GM21529 (cell line): ENCODE measurements around the gene AP2A2.

Experiments used
- ATAC-seq: cut with Tn5 transposase; IDR thresholded peaks from one replicate; pipeline ENCODE4 v1.9.1; 2021; ENCODE audit not compliant: unreplicated experiment

Gene AP2A2

DNA sequence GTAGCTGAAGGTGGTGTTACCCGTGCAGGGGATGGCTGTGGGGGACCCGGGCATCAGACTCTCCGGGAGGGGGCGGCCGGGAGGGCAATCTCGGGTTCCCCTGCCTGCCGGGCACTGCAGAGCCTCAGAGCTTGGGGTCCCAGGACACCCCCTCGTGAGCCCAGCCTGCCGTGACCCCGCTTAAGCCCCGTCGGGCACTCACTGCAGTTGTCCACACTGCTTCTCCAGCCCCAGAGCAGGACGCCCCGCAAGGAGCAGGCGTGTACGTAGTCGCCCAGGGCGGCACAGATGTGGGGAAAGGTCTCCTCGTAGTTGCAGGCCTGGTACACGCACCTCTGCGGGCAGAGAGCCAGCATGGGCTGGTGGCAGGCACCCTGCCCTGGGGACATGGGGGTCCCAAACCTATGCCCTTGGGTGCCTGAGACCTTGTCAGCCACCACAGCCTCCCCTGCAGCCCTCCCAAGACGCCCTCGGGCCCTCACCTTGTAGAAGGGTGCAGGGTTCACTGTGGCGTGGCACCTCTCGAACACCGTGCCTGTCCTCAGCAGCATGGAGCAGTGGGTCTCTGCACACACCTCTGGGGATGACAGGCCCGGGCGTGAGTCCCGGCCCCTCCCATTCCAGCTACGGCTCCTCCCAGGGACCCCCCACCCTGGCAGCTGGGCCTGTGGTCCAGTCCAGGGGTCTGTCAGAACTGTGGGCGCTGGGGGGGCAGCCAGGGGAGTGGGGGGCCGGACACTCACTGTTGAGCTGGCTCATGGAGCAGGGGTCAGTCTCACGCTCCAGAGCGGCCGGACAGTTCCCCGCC, 102.0 kb downstream of the AP2A2 start:
- no peak for ATAC-seq

DNA sequence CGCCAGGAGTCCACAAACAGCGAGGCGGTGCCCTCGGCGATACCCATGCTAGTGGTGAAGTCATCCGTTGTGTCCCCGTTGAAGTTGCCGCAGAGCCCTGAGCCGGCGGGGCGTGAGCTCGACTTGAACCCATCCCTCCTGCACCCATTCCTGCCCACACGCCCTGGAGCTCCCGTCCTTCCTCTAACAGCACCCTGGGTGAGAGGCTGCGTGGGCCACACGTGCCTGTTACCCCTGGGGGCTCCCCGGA, 102.5 kb downstream of the AP2A2 start:
- no peak for ATAC-seq

DNA sequence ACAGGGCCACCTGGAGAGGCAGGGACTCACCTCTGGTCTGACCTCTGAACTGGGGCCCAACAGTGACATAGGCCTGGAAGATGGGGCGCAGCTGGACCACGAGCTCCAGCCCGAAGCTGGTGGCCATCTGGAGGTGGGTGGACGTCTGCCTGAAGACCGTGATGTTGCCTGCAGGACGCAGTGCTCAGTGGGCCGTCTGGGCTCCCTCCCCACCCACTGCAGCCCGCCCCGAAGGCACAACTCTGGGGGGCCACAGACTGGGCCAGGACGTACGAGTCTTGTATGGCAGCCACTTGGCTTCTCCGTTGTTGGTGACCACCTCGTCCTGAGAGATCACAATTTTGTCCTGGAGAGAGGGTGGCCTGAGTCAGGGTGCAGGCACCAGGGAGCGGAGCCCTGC, 102.9 kb downstream of the AP2A2 start:
- no peak for ATAC-seq

DNA sequence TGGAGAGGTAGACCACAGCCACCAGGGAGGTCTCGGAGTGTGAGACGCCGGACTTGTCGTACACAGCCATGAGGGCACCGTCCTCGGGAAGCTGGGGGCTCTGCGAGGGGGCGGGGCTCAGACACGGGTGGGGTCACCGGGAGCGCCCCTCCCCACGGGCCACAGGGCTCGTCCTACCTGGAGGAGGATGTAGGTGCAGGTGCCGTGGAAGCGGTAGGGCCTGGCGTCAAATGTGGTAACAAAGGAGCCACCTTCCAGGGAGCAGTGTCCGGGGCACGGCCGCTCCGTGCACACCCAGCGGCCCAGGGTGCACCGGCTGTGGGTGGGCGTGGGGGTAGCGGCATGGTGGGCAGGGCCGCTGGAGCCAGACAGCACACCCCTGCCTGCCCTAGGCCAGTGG, 103.4 kb downstream of the AP2A2 start:
- no peak for ATAC-seq

DNA sequence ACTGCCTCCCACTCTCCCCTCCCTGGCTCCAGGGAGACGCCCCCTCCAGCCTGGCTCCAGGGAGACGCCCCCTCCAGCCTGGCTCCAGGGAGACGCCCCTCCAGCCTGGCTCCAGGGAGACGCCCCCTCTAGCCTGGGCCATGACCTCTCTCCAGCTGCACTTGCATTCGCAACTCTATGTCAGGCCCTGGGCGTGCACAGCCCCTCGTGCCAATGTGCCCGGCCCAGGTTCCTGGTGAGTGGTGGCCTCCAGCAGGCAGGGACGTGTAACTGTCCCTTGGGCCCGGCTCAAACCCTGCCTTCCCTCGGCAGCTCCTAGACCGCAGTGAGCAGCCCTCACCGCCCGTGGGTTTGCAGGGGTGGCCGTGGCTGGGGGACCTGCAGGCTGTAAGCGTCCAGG, 104.0 kb downstream of the AP2A2 start:
- no peak for ATAC-seq

DNA sequence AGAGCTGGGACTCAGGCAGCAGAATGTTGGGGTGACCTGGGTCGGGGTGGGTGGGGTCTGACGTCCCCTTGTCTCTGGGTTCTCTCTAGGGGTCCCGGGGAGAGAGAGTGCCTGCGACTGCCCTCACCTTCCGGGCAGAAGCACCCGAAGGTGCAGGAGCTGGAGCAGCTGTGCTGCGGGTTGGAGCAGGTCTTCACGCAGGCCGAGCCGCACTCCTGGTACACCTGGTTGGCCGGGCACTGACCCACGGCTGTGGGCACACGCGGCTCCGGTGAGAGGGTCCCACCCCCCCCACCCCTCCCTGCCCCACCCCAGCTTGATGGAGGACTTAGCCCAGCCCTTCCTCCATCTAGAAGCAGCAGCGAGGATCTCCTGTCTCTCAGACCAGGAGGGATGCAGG, 104.4 kb downstream of the AP2A2 start:
- no peak for ATAC-seq

DNA sequence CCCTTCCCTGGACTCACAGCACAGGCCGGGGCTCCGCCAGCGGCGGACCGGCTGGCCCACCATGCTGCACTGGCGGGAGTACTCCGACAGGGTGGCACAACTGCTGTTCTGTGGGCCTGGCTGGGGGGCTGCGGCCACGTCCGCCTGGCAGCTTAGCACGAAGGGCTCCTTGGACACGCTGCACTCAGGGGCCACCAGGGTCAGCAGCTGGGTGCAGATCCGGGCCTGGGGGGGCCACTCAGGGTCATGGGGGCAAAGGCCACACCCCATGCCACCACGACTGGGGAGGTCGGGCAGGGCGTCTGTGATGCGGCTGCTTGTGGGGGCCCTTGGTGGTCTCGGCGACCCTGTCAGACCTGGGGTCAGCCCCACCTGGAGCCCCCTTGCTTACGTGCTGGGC, 104.9 kb downstream of the AP2A2 start:
- no peak for ATAC-seq

DNA sequence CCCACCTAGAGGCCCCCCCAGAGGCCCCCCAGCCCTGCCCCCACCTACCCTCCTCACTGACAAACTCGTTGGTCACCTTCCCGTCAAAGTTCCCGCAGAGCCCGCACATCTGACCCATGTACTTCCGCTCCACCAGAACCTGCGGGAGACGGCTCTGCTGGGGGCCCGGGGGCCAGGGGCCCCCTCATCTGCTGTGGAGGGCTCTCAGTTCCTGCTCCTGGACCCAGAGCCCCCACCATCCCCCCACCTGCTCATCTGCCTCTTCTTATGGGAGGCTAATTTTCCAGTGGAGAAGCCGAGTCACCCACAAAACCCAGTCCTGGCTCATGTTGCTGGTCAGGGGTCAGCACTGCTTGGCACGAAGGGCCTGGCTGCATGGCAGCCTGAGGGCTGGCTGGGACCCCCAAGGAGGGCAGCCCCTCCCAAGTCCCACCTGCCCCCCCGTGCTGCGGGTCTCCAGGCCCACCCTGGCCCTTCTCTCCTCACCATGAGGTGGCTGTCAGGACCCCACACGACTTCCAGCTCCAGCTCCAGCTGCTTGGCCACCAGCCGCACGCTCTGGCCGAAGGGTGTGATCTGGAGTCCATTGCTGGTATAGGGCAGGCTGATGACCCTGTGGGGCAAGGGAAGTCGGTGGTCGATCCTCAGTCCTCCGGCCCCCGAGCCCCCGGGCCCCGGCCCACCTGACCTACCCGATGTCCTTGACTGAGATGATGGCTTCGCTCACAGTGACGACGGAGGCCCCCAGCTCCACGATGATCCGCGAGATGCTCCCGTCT, 105.6 kb downstream of the AP2A2 start:
- no peak for ATAC-seq

DNA sequence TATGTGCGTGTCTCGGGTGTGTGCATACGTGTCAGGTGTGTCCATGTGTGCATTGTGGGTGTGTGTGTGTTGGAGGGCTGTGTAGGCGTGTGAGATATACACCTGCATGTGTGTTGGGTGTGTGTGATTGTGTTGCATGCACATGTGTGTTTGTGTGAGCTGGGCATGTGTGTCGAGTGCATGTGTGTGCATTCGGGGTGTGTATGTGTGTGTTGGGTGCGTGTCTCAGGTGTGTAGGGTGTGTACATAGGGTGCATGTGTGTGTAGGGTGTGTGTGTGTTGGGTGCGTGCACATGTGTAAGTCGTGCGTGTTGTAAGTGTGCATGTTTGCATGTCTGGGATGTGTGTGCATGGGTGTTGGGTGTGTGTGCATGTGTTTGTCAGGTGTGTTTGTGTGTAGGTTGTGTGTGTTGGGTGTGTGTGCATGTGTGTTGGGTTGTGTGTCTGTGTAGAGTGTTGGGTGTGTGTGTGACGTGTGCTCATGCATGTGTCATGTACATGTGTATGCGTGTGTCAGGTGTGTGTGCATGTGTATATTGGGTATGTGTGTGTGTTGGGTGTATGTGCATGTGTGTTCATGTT, 106.7 kb downstream of the AP2A2 start:
- ATAC-seq: no peak

DNA sequence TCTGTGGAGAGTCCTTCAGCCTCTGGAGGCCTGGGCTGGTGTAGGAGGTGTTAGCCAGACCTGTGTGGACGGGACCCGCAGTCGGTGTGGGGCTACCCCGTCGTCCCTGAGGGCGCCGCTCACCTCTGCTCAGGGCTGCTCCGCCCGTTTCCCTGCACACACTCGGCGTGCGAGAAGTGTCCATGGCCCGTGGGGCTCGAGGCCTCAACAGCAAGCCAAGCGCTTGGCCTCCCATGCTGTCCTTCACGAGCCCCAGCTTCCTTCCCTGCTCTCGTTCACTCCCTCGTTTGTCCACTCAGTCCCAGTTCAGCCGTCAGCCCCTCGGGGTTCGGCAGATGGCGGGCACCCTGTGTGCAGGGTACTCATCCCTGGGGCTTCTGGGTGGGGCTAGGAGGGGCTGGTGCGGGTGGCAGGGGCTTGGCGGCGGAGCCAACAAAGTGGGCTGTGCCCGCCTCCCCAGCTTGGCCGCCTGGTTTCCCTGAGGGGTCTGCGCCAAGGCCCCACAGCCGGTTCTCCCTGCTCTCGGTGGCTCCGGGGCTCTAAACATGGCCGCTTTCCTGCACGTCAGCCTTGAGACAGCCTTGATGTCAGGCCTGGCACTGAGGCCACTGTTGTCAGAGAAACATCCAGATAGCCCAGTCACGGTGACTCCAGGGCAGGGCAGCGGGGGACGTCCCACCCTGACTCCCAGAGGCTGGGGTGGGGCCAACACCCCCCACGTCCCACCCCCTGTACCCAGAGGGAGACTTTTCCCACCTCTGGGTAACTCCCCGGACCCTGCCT, 107.5 kb downstream of the AP2A2 start:
- no peak for ATAC-seq

DNA sequence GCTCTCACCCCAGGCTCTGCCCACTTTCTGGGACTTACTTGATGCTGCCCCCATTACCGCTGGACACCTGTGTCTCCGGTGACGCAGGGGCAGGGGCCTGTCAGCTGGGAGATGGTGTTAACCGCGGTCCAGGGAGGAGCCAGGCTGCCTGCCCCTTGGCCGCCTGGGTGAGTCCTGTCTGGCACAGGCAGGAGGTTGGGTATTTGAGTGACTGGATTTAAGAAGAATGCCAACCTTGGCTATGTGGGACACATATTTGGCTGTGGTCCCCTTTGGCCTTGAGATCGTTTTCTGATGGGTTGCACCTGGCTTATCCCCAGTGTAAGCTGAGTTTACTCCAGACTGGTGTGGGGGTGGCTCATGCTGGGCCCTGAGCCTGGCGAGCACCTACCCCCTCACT, 108.3 kb downstream of the AP2A2 start:
- ATAC-seq: no peak

DNA sequence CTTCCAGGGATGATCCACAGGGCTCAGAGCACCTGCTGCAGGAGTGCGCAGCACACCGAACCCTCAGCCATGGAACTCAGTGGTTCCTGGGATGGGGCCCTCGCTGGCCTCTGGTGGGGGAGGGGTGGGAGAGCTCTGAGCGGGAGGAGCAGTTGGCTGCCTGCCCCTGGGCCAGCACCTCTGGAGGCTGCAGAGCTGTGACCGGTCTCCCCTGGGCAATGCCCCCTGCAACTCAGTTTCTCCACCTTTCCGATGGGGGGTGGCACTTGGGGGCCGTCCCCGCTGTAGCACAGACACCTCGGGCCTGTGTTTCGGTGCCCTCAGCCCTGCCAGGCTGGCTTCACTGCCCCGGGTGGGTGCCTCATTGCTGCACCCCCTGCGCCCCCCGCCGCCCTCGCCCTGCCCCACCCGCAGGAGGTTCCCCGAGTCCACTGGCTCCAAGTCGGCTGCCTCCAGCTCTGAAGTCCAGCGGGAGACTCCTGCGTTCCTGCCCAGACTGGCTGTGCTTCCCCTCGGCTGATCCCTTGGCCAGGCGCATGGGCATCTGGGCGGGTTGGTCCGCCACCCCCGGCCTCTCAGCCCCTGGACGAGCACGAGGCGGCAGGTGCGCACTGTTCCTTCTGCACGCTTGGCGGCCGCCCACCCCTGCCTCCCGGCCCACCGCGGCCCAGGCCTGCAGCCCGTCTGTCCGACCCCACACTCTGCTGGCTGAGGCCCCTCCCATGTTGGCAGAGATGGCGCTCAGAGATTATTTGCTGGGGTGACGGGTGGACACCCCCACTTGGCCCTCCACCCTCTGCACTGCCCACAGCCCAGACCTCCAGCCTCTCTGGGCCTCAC, 109.0 kb downstream of the AP2A2 start:
- no peak for ATAC-seq

DNA sequence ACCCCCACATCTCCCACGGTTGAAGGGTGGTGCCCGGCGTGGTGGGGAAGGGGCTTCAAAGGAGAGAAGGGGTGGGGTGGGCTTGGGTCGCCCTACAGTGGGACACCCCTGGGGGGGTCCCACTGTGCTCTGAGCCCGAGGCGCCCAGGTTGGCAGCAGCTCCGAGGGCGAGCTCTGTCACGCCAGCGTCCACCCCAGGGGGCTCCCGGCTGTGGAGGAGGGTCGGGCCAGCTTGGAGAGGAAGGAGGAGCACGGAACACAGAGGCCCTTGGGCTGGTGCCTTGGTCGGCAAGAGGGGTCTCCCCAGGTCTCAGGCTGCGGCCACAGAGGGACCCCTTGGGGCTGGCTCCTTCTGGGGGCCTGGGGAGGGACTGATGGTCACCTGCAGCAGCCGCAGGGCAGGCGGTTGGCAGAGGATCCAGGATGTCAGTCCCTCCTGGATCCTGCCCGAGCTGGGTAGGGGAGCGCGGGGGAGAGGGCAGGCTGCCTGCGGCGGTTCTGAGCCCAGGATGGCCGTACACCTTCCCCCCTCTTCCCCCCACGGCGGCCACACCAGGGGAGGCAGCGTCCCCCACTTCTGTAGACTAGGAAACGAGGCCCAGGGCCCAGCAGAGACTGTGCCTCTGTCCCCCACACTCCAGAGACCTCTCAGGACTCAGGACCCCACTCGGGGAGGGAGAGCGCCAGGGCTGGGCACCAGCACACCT, 110.1 kb downstream of the AP2A2 start:
- no peak for ATAC-seq

DNA sequence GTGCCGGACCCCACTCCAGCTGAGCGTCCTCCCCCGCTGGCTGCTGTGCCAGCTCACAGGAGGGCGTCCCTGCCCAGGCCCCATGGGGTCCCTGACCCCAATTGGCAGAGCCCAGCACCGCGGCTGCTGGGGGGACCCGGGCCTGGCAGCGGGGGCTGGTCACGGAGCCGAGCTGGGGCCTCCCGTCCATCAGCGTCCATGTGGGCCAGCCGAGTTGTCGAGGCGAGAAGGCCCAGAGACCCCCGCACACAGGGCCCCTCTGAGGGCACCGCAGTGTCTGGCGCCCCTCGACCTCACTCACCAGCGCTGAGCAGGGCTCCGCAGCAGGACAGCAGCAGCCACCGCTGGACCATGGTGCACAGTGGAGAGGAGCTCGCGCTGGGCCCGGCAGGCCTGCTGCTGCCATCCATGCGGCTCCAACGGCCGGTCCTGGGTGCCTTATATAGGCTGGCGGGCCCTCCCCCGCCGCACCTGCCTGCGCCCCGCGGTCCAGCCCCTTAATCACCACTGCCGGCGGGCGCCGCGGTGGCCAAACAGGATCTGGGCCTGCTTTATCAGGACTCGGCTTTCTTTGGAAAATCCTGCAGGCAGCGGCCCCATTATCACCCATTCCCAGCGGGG, 110.7 kb downstream of the AP2A2 start, which contains the start of gene MUC6:
TSS of gene MUC6 (minus strand) at position 416 of the 621 bp plus-strand sequence. CDS start at position 353, 63 bp downstream.
- ATAC-seq: no peak

DNA sequence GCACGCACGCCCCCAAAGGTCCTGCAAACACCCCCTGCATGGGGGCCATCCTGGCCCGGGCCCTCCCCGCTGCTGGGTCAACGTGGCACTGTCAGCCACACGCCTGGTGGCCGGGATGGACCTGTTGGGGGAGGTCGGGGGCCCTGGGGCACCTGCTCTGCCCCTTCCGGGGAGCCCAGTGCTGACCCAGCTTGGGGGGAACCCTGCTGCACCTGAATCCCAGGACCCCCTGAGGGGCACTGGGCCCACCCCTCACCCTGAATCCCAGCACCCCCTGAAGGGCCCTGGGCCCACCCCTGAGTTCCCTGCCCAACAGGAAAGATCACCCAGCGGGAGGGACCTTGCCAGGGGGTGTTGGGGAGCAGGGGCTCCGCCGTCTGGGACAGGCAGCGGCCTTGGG, 111.3 kb downstream of the AP2A2 start:
- no peak for ATAC-seq

DNA sequence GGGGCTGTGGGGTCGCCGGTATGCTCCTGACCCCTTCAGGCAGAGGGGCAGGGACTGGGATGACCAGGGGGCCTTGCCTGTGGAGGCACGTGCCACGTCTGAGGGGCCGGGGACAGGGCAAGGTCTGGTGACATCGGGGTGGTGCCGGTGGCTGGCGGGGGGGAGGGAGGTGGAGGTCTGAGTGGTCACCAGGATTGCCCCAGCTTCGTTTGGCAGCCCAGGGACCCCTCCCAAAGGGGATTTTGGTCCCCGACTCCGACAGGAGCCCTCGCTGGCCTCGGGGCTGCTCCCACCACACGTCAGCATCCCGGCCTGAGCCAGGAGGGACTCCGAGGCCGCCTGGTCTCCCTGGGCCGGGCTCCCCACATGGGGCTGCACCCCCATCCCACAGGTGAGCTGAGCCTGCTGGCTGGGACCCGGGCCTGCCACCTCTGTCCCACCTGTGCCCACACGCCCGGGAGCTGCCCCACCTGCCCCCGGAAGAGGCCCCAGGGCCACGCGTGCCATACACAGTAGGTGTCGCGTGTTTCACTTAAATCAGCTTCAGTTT, 111.9 kb downstream of the AP2A2 start:
- no peak for ATAC-seq

DNA sequence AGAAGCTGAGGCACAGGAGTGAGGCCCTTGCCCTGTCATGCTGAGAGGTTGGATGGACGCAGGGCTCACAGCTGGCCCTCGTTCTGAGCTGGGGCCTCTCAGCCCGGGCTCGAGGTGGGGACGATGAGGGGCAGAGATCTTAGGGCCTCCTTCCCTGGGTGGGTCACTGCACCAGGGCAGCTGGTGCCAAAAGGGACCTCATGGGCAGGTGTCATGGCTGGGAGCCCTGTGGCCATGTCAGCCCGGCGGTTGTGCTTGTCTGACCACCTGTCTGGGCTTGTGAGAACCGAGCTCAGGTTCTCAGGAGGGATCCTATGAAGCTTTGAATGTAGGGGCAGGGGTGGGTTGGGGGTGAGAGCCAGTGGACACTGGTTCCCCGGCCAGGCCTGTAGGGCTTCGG, 112.7 kb downstream of the AP2A2 start:
- ATAC-seq: no peak

DNA sequence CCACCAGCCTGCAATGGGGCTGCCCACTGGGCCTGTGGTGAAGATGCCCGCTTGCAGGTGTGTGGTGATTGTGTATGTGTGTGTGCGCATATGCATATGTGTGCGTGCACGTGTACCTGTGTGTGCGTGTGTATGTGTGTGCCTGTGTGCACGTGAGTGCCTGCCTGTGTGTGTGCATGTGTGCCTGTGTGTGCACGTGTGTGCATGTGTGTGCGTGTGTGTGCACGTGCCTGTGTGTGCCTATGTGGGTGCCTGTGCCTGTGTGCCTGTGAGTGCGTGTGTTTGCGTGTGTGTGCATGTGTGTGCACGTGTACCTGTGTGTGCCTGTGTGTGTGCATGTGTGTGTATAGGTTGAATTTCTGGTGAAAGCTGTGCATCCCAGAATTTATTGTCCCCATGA, 113.3 kb downstream of the AP2A2 start:
- no peak for ATAC-seq
